HCT116 (cell line): ENCODE measurements around the gene MRM1. TPM values are rescaled to one million over a fixed set of nuclear protein-coding genes. Genes with fewer than 3 reads are reported as not detected.

Experiments used
- ATAC-seq: fragments of 200-7000 bp; cut with Tn5 transposase; 2 replicates; pipeline ENCODE4 v1.9.1; 2020; ENCODE audit warnings: mild to moderate bottlenecking, moderate library complexity
- BruUV-seq: library from RNA; stranded (reverse); fragments of 400-500 nt; replicated peaks from 2 replicates; lab custom pipeline; 2021; lab: Mats Ljungman, UMichigan
- CTCF ChIA-PET: fragments of 300-600 bp; sonication (Branson Sonifier 250); formaldehyde crosslinking; loops from one replicate; lab custom pipeline; 2021; ENCODE audit warnings: antibody characterized with exemption; lab: Charles Lee
- POLR2A ChIA-PET: fragments of 300-600, 350-600 bp; sonication (Branson Sonifier 250); formaldehyde crosslinking; loops from one replicate; lab custom pipeline; 2021; ENCODE audit warnings: antibody characterized with exemption; lab: Charles Lee
- RAD21 ChIA-PET, 2 experiments: fragments of 300-600 bp; sonication (Branson Sonifier 250); formaldehyde crosslinking; loops; one replicate each; lab custom pipeline; 2023; ENCODE audit warnings: low total read pairs in 2 of 2; ENCODE audit not compliant: uncharacterized antibody in 2 of 2, unreplicated experiment in 2 of 2, low non-redundant PET in 1 of 2; lab: Charles Lee
- DNase-seq: peaks from one replicate; pipeline ENCODE4 v3.0.0-alpha.2; 2010; ENCODE audit warnings: low read depth, low spot score
- H2AFZ ChIP-seq: fragments of 200-600 bp; shearing (Covaris generic), sonication (generic); 2 replicates; pipeline ENCODE4 v1.6.1; 2017; ENCODE audit warnings: low read depth, mixed run types, mixed read lengths, antibody characterized with exemption, low read length; ENCODE audit not compliant: poor library complexity, severe bottlenecking
- H3K27ac ChIP-seq: 2 replicates; pipeline ENCODE4 v1.5.1; 2012; ENCODE audit warnings: low read depth, low read length
- H3K27me3 ChIP-seq: fragments of 200-600 bp; sonication (generic); 2 replicates; pipeline ENCODE4 v1.6.1; 2016; ENCODE audit warnings: mixed run types, low read length, mixed read lengths; ENCODE audit not compliant: insufficient read depth
- H3K36me3 ChIP-seq, 2 experiments: fragments of 200-500 bp in 1 of 2; fragments of 200-600 bp in 1 of 2; sonication (Bioruptor generic) in 1 of 2; sonication (generic) in 1 of 2; 2 replicates each; pipeline versions ENCODE4 v1.5.1 to v1.6.1; 2014 to 2016; ENCODE audit warnings: low read length in 2 of 2, inconsistent platforms in 1 of 2, mixed read lengths in 1 of 2, mixed run types in 1 of 2; ENCODE audit not compliant: insufficient read depth in 2 of 2, control insufficient read depth in 1 of 2
- H3K4me1 ChIP-seq, 2 experiments: fragments of 200-600 bp in 1 of 2; sonication (generic) in 1 of 2; 2 replicates each; pipeline versions ENCODE4 v1.5.1 to v1.6.1; 2012 to 2017; ENCODE audit warnings: low read length in 2 of 2, inconsistent platforms in 1 of 2, mild to moderate bottlenecking in 1 of 2, mixed read lengths in 1 of 2, mixed run types in 1 of 2, moderate library complexity in 1 of 2; ENCODE audit not compliant: insufficient read depth in 2 of 2, control insufficient read depth in 1 of 2
- H3K4me2 ChIP-seq: fragments of 200-600 bp; sonication (generic); 2 replicates; pipeline ENCODE4 v1.6.1; 2017; ENCODE audit warnings: mixed run types, low read length, mixed read lengths
- H3K4me3 ChIP-seq, 2 experiments: fragments of 200-600 bp in 1 of 2; sonication (generic) in 1 of 2; replicated peaks in 1 of 2; 2 replicates each; pipeline ENCODE4 v1.5.1; 2011 to 2016; ENCODE audit warnings: low read length in 2 of 2, control low read depth in 1 of 2, low read depth in 1 of 2, mild to moderate bottlenecking in 1 of 2, mixed read lengths in 1 of 2, mixed run types in 1 of 2
- H3K79me2 ChIP-seq: fragments of 200-600 bp; sonication (generic); 2 replicates; pipeline ENCODE4 v1.6.1; 2017; ENCODE audit warnings: mild to moderate bottlenecking, mixed run types, low read length, moderate library complexity, mixed read lengths; ENCODE audit not compliant: insufficient read depth
- H3K9ac ChIP-seq: fragments of 200-600 bp; sonication (generic); 2 replicates; pipeline ENCODE4 v1.6.1; 2016; ENCODE audit warnings: low read length, mixed read lengths
- H3K9me2 ChIP-seq: fragments of 200-600 bp; sonication (generic), shearing (Covaris generic); 2 replicates; pipeline ENCODE4 v1.6.1; 2017; ENCODE audit warnings: mixed run types, mild to moderate bottlenecking, moderate library complexity; ENCODE audit not compliant: insufficient read depth
- H3K9me3 ChIP-seq, 2 experiments: fragments of 200-500 bp in 1 of 2; fragments of 200-600 bp in 1 of 2; sonication (Bioruptor generic) in 1 of 2; sonication (generic) in 1 of 2; 2 replicates each; pipeline ENCODE4 v1.6.1; 2014 to 2017; ENCODE audit warnings: low read length in 2 of 2, mixed read lengths in 2 of 2, inconsistent platforms in 1 of 2, low read depth in 1 of 2, mild to moderate bottlenecking in 1 of 2, mixed run types in 1 of 2, moderate library complexity in 1 of 2; ENCODE audit not compliant: control insufficient read depth in 1 of 2, insufficient read depth in 1 of 2
- H4K20me1 ChIP-seq: fragments of 200-600 bp; sonication (generic), shearing (Covaris generic); 2 replicates; pipeline ENCODE4 v1.6.1; 2017; ENCODE audit warnings: mixed run types, mild to moderate bottlenecking, moderate library complexity; ENCODE audit not compliant: insufficient read depth
- CBX3 ChIP-seq: IDR thresholded peaks from 2 replicates; pipeline ENCODE4 v1.6.1; 2012; ENCODE audit warnings: low read depth
- CEBPB ChIP-seq: IDR thresholded peaks from 2 replicates; pipeline ENCODE4 v1.6.1; 2012; ENCODE audit warnings: low read depth
- EZH2 ChIP-seq: fragments of 200-600 bp; sonication (generic); IDR thresholded peaks from 2 replicates; pipeline ENCODE4 v1.6.1; 2017; ENCODE audit warnings: antibody characterized with exemption, mixed run types
- REST ChIP-seq: IDR thresholded peaks from 2 replicates; pipeline ENCODE4 v1.6.1; 2012; ENCODE audit warnings: low read depth
- SIN3A ChIP-seq: IDR thresholded peaks from 2 replicates; pipeline ENCODE4 v1.6.1; 2012; ENCODE audit warnings: low read depth
- SRF ChIP-seq: IDR thresholded peaks from 2 replicates; pipeline ENCODE4 v1.6.1; 2012; ENCODE audit warnings: low read depth
- TCF7L2 ChIP-seq: IDR thresholded peaks from 2 replicates; pipeline ENCODE4 v1.7.0; 2011; ENCODE audit warnings: borderline replicate concordance, inconsistent platforms; ENCODE audit not compliant: insufficient read depth, insufficient read length; ENCODE audit errors: extremely low read depth
- ZBTB33 ChIP-seq: IDR thresholded peaks from 2 replicates; pipeline ENCODE4 v1.6.1; 2011; ENCODE audit warnings: mild to moderate bottlenecking, low read length, moderate library complexity; ENCODE audit not compliant: insufficient replicate concordance; ENCODE audit errors: extremely low read depth
- ZNF274 ChIP-seq: fragments of 200-500 bp; sonication (Bioruptor generic); IDR thresholded peaks from 2 replicates; pipeline ENCODE4 v1.6.1; 2014; ENCODE audit warnings: mild to moderate bottlenecking, low read depth, low read length, inconsistent platforms
- intact Hi-C: fragments of 100-400 bp; cut with micrococcal nuclease; formaldehyde crosslinking; loops from 2 replicates; pipeline ENCODE4 v1.10.0; 2022
- total RNA-seq: library from RNA; stranded (reverse); gene quantifications from one replicate; pipeline ENCODE4 v1.2.1, GENCODE V29; 2021; ENCODE audit not compliant: unreplicated experiment

Gene MRM1
- total RNA-seq, 1 experiment from 2014 or later = 14.5 TPM

- ATAC-seq (no peak), DNase-seq (no peak)
- ChIA-PET CTCF (no interaction called here), RAD21 (no interaction called here), POLR2A (no interaction called here)
- Histone ChIP-seq H3K36me3 (peaks cover 19 to 22% of the 10 kb centered on the region in 2 experiments; a peak in 3 of 4 replicates), H3K27ac (no peak overlapping the region), H3K4me1 (no peaks in the 10 kb centered on the region), H3K27me3 (no peaks in the 10 kb centered on the region), H3K4me3 (no peak overlapping the region), H3K4me2 (no peak overlapping the region), H2AFZ (no peak overlapping the region), H3K9ac (no peak overlapping the region), H3K9me3 (no peaks in the 10 kb centered on the region), H4K20me1 (no peaks in the 10 kb centered on the region), H3K79me2 (peaks cover 45% of the 10 kb centered on the region), H3K9me2 (no peaks in the 10 kb centered on the region)
- TF ChIP-seq EZH2 (no peak), ZNF274 (no peak), ZBTB33 (no peak), TCF7L2 (no peak), SRF (no peak), REST (no peak), SIN3A (no peak), CBX3 (no peak), CEBPB (no peak)
- intact Hi-C loops = no loop called here
- BruUV-seq = no TSS peak
Measured at GRCh38 chr17:36576793-36577192, 24.6 kb upstream of the MRM1 start.
